Hippocampal formation (tissue), 2 donors: Measurements from ENCODE around the gene CCT2.

Source experiments
- DNase-seq, 2 donors: peaks; one replicate each; lab custom pipeline; 2025; lab: John Stamatoyannopoulos, UW

Gene CCT2

GRCh38 chr12:69585189-69586062 is at the start of gene CCT2:
CCT2 (plus strand) TSS chr12:69585459; CDS start chr12:69585522, 63 bp downstream.
- peak; percentile 94 to 95 for DNase-seq

DNA sequence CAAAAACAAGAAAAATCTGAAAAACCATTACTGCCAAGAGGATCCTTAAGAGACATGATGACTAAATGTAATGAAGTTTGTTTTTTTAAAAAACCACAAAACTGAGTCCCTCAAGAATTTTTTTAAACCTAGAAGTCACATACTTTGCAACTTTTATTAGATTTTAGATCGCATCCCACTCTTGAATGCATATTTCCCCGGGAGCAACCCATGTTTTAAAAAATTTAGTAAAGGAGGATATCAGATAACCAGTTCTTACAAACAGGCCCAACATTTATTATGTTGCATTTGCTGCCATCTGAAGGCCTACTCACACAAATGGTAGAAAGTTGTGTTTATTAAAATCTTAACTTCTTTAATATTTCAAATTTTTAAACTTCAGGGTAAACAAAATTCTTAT is 44.3 kb upstream of the CCT2 start:
- no peak for DNase-seq

DNA sequence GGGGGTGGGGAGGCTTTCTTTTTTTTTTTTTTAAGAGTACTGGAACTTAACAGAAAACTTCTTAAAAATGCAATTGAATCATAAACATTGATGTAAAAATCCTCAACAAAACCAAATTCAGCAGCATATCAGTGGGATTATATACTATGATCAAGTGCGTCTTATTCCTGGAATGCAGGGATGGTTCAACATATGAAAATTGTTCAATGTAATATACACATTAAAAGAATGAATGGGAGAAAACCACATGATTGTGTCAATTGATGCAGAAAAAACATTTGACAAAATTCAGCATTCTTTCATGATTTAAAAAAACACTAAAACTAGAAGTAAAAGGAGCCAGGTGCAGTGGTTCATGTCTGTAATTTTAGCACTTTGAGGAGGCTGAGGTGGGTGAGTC is 41.2 kb upstream of the CCT2 start:
- no peak for DNase-seq

- DNase-seq = no peak
Observed at GRCh38 chr12:69545081-69545480, 40.2 kb upstream of the CCT2 start.

DNA sequence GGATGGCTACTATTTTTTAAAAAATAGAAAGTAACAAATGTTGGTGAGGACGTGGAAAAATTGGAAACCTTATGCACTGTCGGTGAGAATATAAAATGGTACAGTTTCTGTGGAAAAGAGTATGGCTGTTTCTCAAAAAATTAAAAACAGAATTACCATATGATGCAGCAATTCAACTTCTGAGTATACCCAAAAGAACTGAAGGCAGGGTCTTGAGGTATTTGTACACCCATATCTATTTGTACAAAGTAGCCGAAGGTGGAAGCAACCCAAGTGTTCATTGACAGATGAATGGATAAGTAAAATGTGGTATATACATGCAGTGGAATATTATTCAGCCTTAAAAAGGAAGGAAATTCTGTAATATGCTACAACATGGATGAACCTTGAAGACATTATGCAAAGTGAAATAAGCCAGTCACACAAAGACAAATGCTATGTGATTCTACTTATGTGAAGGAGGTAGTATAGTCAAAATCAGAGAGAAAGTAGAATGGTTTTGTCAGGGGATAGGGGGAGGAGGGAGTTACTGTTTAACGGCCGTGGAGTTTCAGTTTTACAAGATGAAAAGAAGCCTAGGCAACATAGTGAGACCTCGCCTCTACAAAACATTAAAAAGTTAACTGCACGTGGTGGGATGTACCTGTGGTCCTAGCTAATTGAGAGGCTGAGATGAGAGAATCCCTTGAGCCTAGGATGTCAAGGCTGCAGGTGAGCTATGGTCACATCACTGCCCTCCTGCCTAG is 38.4 kb upstream of the CCT2 start:
- no peak for DNase-seq

GRCh38 chr12:69548687-69549086 is 36.6 kb upstream of the CCT2 start:
- DNase-seq = no peak

- no peak for DNase-seq
Observed at GRCh38 chr12:69550569-69551350, 34.5 kb upstream of the CCT2 start.

DNA sequence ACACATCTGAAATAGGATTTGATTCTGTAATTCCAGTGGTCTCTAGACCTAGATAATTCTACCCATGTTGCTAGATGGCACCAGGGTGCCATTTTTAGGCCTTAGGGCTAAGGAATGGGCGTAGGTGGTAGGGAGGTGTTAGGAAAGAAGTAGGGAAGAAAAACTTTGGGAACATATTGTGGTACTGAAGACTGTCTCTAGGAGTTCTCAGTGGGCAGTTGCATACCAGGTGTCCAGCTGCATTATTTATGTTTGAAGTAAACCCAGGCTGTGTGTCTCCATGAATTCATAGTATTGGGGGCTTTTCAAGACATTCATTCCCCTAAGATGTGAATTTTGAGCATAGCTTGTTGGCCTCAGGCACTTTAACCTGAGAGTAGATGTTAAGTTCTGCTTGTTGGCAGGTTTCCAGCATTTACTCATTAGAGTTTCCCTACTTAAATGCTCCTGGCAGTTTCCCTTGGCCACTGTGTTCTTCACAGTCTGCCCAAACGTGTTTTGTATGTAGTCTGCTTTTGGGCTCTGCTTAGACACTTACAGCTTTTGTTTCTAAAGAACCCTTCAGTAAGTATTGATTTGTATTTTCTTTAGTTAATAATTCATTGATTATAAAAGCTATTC is 31.5 kb upstream of the CCT2 start:
- DNase-seq = peak in 1 of 2 donors; percentile 40

DNA sequence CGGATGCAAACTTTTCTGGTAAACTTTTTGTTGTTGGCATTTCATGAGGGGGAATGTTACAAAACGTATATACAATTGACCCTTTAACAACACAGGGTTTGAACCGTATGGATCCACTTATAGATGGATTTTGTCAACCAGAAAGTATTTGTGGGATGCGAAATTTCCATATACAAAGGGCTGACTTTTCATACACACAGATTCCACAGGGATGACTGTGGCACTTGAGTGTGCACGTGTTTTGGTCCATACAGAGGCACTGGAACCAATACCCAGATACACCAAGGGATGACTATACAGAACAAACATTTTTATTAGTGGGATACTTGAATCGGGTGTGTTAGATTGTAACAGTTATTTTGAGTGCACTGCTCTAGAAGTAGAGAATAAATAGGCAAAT is 29.8 kb upstream of the CCT2 start:
- no peak for DNase-seq

- no peak for DNase-seq
Observed at GRCh38 chr12:69556383-69556782, 28.9 kb upstream of the CCT2 start.

DNA sequence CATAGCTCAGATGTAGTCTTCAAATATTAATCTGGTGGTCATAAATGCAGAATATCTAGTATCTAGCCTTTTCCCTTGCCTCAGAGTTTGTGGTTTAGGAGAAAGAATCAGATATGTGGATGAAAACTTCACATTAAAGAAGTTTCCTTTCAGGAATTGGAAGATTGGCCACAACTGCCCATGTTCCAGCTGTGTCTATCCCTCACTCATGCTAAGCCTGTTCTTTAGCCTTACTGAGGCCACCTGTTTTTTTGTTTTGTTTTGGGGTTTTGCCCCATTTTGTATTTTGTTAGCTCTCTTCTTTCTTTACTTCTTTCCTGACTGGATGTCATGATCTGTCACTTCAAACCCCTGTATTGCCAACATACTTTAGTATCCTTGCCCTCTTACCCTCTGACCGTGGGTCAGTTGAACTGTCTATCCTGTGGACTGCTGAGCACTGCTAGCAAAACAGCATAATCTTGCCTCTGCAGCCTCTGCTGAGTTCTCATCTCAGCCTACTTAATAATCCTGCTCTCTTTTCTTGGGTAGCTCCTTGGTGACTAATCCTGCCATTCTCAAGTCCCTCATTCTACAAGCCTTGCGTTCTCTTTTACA is 22.0 kb upstream of the CCT2 start:
- DNase-seq = no peak

- no peak for DNase-seq
Observed at GRCh38 chr12:69566603-69567002, 18.7 kb upstream of the CCT2 start.

GRCh38 chr12:69569236-69569635 is 16.0 kb upstream of the CCT2 start:
- no peak for DNase-seq

DNA sequence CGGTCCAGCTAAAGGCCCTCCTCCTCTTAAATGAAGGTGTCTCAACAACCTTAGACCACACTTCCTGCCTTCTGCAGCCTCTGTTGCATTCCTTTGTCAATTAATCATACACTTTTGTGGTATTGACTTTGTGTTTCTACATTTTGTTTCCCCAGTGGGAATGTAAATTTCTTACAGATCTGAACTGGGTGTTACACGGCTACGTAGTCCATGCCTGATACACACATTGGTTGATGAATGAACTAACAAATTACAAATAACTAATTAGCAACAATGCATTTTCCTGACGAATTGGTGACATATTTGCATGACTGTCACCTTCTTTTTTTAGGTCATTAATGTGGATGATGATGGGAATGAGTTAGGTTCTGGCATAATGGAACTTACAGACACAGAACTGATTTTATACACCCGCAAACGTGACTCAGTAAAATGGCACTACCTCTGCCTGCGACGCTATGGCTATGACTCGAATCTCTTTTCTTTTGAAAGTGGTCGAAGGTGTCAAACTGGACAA is 15.2 kb upstream of the CCT2 start:
- no peak for DNase-seq

DNA sequence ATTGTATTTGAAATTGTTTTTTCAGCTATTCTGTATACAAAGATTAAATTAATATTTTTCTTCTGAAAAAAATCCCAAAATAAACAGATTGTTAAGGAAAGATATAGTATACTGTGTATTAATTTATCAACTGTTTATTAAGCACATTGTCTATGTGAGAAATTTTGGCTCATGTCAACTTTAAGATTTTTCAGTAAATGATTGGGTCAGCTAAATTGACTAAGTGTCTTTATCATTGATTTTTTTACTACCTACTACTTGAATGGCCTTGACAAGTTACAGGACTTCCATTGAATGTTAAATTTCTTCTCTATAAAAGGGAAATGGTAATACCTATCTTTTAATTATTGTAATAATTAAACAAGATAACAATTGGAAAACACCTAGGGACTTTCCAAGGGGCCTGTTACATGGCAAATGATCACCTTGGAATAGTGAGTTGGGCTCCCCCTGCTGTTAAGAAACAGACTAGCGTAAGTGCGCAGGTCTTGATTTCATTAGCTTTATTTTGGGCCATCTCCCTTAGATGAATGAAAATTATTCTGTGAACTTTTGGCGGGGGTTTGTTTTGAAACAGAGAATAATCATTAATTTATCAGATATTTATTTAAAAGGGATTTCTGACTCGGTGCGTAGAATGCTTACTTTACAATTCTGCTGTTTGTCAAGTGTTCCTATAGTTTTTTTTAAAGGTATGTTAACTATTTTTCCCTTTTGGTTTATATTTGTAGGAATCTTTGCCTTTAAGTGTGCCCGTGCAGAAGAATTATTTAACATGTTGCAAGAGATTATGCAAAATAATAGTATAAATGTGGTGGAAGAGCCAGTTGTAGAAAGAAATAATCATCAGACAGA is 14.5 kb upstream of the CCT2 start:
- DNase-seq = peak; percentile 17 to 52

GRCh38 chr12:69575346-69575745 is 9.9 kb upstream of the CCT2 start:
- DNase-seq = no peak

GRCh38 chr12:69578283-69578682 is 7.0 kb upstream of the CCT2 start:
- no peak for DNase-seq

DNA sequence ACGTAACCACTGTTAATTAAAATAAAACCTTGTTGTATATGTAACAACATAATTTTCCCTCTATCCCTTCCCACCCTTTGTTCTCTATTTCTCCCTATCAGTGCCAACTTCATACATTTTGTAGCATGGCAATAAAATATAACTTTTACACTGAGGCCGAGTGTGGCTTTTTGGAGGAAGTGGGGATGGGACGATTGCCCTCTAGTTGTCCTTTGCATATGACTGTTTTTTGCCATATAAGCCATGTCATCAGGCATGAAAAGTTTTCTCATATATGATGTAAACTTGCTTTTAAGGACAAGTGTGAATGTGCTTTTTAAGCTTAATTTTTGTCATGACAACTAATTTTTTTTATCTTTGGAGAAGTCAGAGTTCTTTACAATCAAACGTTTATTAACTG is 6.2 kb upstream of the CCT2 start:
- no peak for DNase-seq

GRCh38 chr12:69580074-69580473 is 5.2 kb upstream of the CCT2 start:
- DNase-seq = no peak

- DNase-seq = no peak
Observed at GRCh38 chr12:69583203-69583602, 2.1 kb upstream of the CCT2 start.
